Adrenal gland (tissue), 12 donors: Measurements from ENCODE around the gene VEPH1. TPM values are rescaled to one million over a fixed set of nuclear protein-coding genes. Genes with fewer than 3 reads are reported as not detected.
A peak's percentile ranks its signal among the peaks of the same experiment; 100 is the strongest.

Experiments
- DNase-seq, 7 donors: peaks; one replicate each; pipeline ENCODE4 v3.0.0-alpha.2; 2019 to 2020
- H3K27ac ChIP-seq, 5 donors: fragments of 200-600 bp; sonication (generic) in 4 of 5; 1 replicate in 3 of 5; 2 replicates in 2 of 5; pipeline versions ENCODE4 v1.5.1 to v1.8.0; 2016 to 2020; ENCODE audit warnings: mild to moderate bottlenecking in 1 of 5
- H3K27me3 ChIP-seq: fragments of 200-600 bp; 2 replicates; pipeline ENCODE4 v1.8.0; 2021
- H3K36me3 ChIP-seq, 2 donors: fragments of 200-600 bp; replicated peaks in 1 of 2; 1 replicate in 1 of 2; 2 replicates in 1 of 2; pipeline versions ENCODE4 v1.5.1 to v1.8.0; 2018 to 2022
- H3K4me1 ChIP-seq, 2 donors: fragments of 200-600 bp; replicated peaks in 1 of 2; 1 replicate in 1 of 2; 2 replicates in 1 of 2; pipeline versions ENCODE4 v1.5.1 to v1.8.0; 2018 to 2021
- H3K4me3 ChIP-seq, 4 donors: fragments of 200-600 bp; sonication (generic) in 3 of 4; one replicate each; pipeline ENCODE4 v1.5.1; 2016 to 2018
- H3K9me3 ChIP-seq, 3 donors: fragments of 200-600 bp; sonication (generic) in 1 of 3; replicated peaks in 1 of 3; 1 replicate in 2 of 3; 2 replicates in 1 of 3; pipeline versions ENCODE4 v1.5.1 to v1.8.0; 2016 to 2021
- POLR2A ChIP-seq, 2 donors: fragments of 450-650 bp; IDR thresholded peaks; one replicate each; pipeline ENCODE4 v1.6.1; 2017; ENCODE audit warnings: antibody characterized with exemption in 2 of 2, mild to moderate bottlenecking in 2 of 2, moderate library complexity in 1 of 2
- WGBS, 4 donors: extraction: QIAGEN DNeasy Blood & Tissue Kit in 2 of 4; methylation state at CpG; one replicate each; pipeline versions ENCODE4 v1.1.5 to v1.1.7; 2013 to 2017; 5-methylcytosine and 5-hydroxymethylcytosine counted together
- intact Hi-C, 2 donors: fragments of 100-400 bp; cut with DNase I; formaldehyde crosslinking; loops; one replicate each; pipeline versions ENCODE4 v1.14.1 to v1.15.0; 2022 to 2023
- polyA plus RNA-seq, 3 donors: library from polyadenylated mRNA; stranded (reverse); fragments of 200-250 nt in 2 of 3; fragments of 350-450 nt in 1 of 3; fragmentation: Illumina TruSeq in 1 of 3; extraction: RNeasy Lipid Tissue Mini Kit (QIAGEN cat#74804) in 1 of 3; gene quantifications; one replicate each; pipeline ENCODE4 v1.2.3, GENCODE V29; 2013 to 2014
- total RNA-seq, 9 donors: library from RNA; depleted of rRNA in 4 of 9; stranded (reverse); fragments of >200 nt in 4 of 9; fragments of 120-200 nt in 1 of 9; fragmentation: NEBNext Ultra II Directional in 1 of 9; extraction: Animal tissue kit (Norgen Biotek cat#: 25700) in 1 of 9; gene quantifications; one replicate each; pipeline versions ENCODE4 v1.1.0 to v1.2.4, GENCODE V29; 2013 to 2023
- TF ChIP-seq, protein P1 (sequence below), 6 experiments: fragments of 450-650 bp in 4 of 6; fragments of 200-600 bp in 2 of 6; sonication (generic) in 1 of 6; IDR thresholded peaks; 1 replicate in 5 of 6; 2 replicates in 1 of 6; pipeline versions ENCODE4 v1.5.1 to v1.8.0; 2016 to 2021; ENCODE audit warnings: antibody characterized with exemption in 6 of 6, mild to moderate bottlenecking in 2 of 6, moderate library complexity in 1 of 6
- donor health status: healthy with polysubstance abuse.
- donor health status: Bipolar disorder and iron deficiency.
- donor health status: DM: yes; HTN: yes; CAD: no.
- donor health status: DM: no; HTN: no; CAD: no.
- donor health status: DM: no; HTN: no; CAD: no.
- donor health status: DM: yes; HTN: yes; CAD: no.

The VEPH1 gene
- total and polyA plus RNA-seq, 12 donors, result 16.0 to 124 (median 55.2) TPM

DNA sequence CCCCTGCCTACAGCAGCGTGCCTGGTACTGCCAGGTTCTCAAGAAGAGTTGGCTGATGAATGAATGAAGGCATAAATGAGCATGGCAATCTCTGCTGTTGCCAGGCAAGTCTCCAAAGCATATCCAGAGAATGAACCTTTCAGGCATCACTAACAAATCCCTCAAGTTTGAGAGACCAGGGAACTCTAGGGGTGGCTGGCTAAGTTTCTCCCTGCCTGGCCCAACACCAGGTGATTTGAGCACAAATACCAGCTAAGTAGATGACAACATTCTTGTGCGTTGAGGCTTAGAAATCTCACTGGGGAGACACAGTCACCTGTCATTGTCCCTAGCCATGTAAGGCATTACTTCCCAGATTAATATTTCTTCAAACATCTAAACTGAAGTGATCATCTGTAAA is 147.9 kb downstream of the VEPH1 start:
- no peaks in the 10 kb centered on the region for H3K27me3 ChIP-seq
- 86 to 93% (median 92%) methylated on average over 2 of the region's 2 CpGs for WGBS, 4 donors
- no peaks in the 10 kb centered on the region for H3K9me3 ChIP-seq
- TF ChIP-seq, protein P1, sequence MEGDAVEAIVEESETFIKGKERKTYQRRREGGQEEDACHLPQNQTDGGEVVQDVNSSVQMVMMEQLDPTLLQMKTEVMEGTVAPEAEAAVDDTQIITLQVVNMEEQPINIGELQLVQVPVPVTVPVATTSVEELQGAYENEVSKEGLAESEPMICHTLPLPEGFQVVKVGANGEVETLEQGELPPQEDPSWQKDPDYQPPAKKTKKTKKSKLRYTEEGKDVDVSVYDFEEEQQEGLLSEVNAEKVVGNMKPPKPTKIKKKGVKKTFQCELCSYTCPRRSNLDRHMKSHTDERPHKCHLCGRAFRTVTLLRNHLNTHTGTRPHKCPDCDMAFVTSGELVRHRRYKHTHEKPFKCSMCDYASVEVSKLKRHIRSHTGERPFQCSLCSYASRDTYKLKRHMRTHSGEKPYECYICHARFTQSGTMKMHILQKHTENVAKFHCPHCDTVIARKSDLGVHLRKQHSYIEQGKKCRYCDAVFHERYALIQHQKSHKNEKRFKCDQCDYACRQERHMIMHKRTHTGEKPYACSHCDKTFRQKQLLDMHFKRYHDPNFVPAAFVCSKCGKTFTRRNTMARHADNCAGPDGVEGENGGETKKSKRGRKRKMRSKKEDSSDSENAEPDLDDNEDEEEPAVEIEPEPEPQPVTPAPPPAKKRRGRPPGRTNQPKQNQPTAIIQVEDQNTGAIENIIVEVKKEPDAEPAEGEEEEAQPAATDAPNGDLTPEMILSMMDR (IDR thresholded peaks at IDR 0.05), result no peak
- TF ChIP-seq POLR2A (IDR thresholded peaks at IDR 0.05), result no peak
- H3K27ac ChIP-seq, result no peak overlapping the region
- H3K4me3 ChIP-seq, result no peak overlapping the region
- peaks cover 6 to 7% of the 10 kb centered on the region in 2 donors for H3K4me1 ChIP-seq
- no peak for DNase-seq
- no peaks in the 10 kb centered on the region for H3K36me3 ChIP-seq
- intact Hi-C loops, result no loop called here

DNA sequence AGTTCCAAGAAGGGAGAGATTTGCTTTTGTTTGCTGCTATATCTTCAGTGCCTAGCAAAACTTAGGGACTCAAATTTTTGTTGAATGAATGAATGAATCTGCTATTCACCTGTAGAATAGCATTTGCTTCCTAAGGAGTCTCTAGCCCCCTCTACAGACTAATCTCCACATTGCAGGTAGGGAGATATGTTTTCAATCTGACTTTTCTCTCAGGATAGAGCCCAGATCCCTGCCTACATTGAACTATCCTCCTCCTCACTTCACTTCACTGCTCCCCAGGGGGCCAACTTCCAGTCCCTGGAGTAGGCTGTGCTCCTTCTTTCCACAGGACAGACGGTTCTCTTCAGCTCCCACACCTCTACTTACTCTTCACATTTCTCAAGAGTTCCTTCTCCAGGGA is 148.5 kb downstream of the VEPH1 start:
- DNase-seq, result no peak
- Histone ChIP-seq H3K27me3 (no peaks in the 10 kb centered on the region), H3K4me1 (peaks cover 2 to 3% of the 10 kb centered on the region in 2 donors), H3K4me3 (no peak overlapping the region), H3K9me3 (no peaks in the 10 kb centered on the region), H3K36me3 (no peaks in the 10 kb centered on the region), H3K27ac (no peak overlapping the region)
- WGBS, 4 donors, result 60 to 91% (median 74%) methylated on average over 1 of the region's 1 CpG
- intact Hi-C loops, result no loop called here
- TF ChIP-seq POLR2A (IDR thresholded peaks at IDR 0.05), result no peak
- TF ChIP-seq, protein P1 (IDR thresholded peaks at IDR 0.05), result peak in 4 of 6 experiments; percentile 21 to 36 (median 28)

DNA sequence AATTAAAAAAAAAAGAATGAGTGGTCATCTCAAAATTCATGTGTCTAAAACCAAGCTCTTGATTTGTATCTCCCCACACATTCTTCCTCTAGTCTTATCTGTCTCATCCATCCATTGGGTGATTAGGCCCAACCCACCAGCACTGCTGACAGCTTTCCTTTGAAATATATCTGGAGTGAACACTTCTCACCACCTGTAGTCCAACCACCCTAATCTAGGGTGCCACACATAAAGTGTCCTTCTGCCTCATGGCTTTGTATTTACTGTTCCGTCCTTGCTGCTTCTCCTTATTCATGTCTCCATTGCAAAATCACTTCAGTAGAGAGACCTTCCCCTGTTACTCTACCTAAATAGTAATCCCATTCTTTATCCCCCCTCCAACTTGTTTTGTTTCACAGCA is 149.0 kb downstream of the VEPH1 start:
- TF ChIP-seq, protein P1 (IDR thresholded peaks at IDR 0.05), result no peak
- no peak for TF ChIP-seq POLR2A (IDR thresholded peaks at IDR 0.05)
- H3K4me1 ChIP-seq, result no peaks in the 10 kb centered on the region
- 91 to 100% (median 94%) methylated on average over 1 of the region's 1 CpG for WGBS, 4 donors
- DNase-seq, result no peak
- no peak overlapping the region for H3K4me3 ChIP-seq
- intact Hi-C loops, result no loop called here
- H3K27ac ChIP-seq, result no peak overlapping the region
- H3K36me3 ChIP-seq, result no peaks in the 10 kb centered on the region
- H3K27me3 ChIP-seq, result no peaks in the 10 kb centered on the region
- H3K9me3 ChIP-seq, result no peaks in the 10 kb centered on the region

DNA sequence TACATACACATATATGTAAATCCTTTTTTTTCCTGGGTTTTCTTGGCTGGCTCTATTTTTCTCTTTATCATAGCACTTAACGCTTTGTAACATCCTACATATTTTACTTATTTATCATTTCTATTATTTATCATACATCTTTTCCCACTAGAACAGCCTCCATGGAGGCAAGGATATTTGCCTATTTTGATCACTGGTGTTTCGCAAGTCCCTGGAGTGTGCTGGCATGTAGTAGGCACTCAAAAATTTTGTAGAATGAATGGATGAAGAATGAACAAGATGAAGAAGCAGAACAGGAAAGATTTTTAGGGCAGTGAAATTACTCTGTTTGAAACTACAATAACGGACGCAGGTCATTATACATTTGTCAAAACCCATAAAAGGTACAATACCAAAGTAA is 149.6 kb downstream of the VEPH1 start:
- WGBS, 4 donors, result 81 to 95% (median 89%) methylated on average over 4 of the region's 4 CpGs

More for the DNA sequence above, 149.6 kb downstream of the VEPH1 start:
- TF ChIP-seq, protein P1 (IDR thresholded peaks at IDR 0.05), result no peak
- no peak for TF ChIP-seq POLR2A (IDR thresholded peaks at IDR 0.05)
- no peak for DNase-seq
- Histone ChIP-seq H3K4me3 (no peak overlapping the region), H3K9me3 (no peaks in the 10 kb centered on the region), H3K36me3 (no peaks in the 10 kb centered on the region), H3K27ac (no peak overlapping the region), H3K4me1 (no peaks in the 10 kb centered on the region), H3K27me3 (no peaks in the 10 kb centered on the region)
- intact Hi-C loops, result no loop called here
